ENCODE results near the gene CFAP58.

Gene CFAP58

DNA sequence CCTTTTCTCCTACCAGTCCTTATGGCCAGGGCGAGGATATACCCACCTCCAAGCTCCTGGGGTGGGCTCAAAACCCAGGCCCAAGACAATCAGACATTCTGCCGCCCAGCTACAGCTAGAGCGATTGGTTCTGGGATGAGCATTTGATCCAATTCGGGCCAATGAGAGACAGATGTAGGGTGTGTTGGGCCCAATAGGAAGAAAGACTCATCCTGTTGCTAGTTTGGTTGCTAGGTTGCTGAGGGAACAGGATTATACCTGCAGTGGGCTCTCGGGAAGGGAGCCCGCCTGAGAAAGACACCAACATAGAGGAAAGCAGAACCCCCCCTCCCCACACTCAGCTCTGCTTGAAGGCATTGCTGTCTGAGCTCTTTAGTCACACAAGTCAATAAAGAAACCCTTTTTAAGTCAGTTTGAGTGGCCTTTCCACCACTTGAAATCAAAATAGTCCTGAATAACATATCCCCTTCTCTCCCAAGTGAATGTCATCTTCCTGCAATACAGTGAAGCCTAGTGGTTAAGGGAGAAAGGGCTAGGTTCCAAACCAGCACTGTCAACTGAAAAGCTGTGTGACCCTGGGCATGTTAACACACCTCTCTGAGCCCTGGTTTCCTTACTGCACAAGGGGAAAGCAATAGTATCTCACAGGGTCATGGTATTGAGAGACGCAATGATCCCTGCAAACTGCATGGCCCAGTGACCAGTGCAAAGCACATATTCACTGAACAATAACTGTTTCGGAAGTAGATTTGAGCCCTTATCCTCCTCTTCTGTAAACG, 37.1 kb upstream of the CFAP58 start:
- H3K4me2 ChIP-seq (ENCODE audit: low read length): no peak overlapping the region
- H2BK5ac ChIP-seq (ENCODE audit: low read length): no peak overlapping the region
- H3K9ac ChIP-seq (ENCODE audit: low read length): peak overlapping the region; percentile 17
- H3K27me3 ChIP-seq (ENCODE audit: insufficient read depth, low read length, poor library complexity): no peaks in the 10 kb centered on the region
- peaks cover 13% of the 10 kb centered on the region for H3K4me1 ChIP-seq (ENCODE audit: control insufficient read depth, low read depth, low read length)
- no CpG with 5 or more reads among the region's 9 CpGs for WGBS (ENCODE audit: extremely low coverage, insufficient coverage, low lambda C conversion rate)
- no peak overlapping the region for H3K18ac ChIP-seq (ENCODE audit: low read length)
- H3K79me1 ChIP-seq (ENCODE audit: low read length): peaks cover 49% of the 10 kb centered on the region
- no peak overlapping the region for H3K4me3 ChIP-seq (ENCODE audit: low read length)
- no peak overlapping the region for H2AK5ac ChIP-seq (ENCODE audit: low read length)
- DNase-seq: peak; percentile 56
- H3K23ac ChIP-seq (ENCODE audit: low read length): no peak overlapping the region
- H4K5ac ChIP-seq (ENCODE audit: low read length): no peak overlapping the region
- peaks cover 64% of the 10 kb centered on the region for H3K79me2 ChIP-seq (ENCODE audit: control insufficient read depth, insufficient read depth, low read length)
- H2BK120ac ChIP-seq (ENCODE audit: low read depth, low read length): no peak overlapping the region
- H3K56ac ChIP-seq (ENCODE audit: low read length): peak overlapping the region; percentile 12
- H4K8ac ChIP-seq (ENCODE audit: low read depth, low read length): no peak overlapping the region
- no peak overlapping the region for H2BK15ac ChIP-seq (replicated peaks; ENCODE audit: low read depth)
- H3K4ac ChIP-seq (ENCODE audit: low read depth, low read length): no peak overlapping the region
- H3K27ac ChIP-seq (ENCODE audit: low read depth, low read length): no peak overlapping the region
- peaks cover 11% of the 10 kb centered on the region for H3K36me3 ChIP-seq (ENCODE audit: control insufficient read depth, insufficient read depth, low read length)

DNA sequence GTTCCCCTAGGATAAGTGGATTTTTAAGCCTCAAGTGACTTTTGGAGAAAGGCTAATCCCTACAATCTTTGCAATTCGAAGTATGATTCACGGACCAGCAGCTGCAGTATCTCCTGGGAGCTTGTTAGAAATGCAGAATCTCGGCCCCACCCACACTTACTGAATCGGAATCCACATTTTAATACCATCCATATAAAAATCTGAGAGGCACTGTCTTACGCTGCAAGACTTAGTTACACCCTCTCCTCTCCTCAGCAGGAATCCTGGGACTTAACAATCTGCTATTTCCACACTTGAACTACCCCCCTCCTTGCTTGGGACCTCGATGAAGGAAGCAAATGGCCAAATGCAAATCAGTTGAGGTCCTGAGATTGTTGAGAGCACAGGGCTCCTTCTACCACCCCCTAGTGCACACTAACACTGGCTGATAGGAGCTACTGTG, 36.3 kb upstream of the CFAP58 start:
- Histone ChIP-seq H3K4me1 (ENCODE audit: control insufficient read depth, low read depth, low read length) (peaks cover 15% of the 10 kb centered on the region), H3K56ac (ENCODE audit: low read length) (no peak overlapping the region), H3K79me1 (ENCODE audit: low read length) (peaks cover 55% of the 10 kb centered on the region), H4K8ac (ENCODE audit: low read depth, low read length) (no peak overlapping the region), H3K4ac (ENCODE audit: low read depth, low read length) (no peak overlapping the region), H3K27ac (ENCODE audit: low read depth, low read length) (peak overlapping the region; percentile 25), H3K27me3 (ENCODE audit: insufficient read depth, low read length, poor library complexity) (no peaks in the 10 kb centered on the region), H2BK120ac (ENCODE audit: low read depth, low read length) (no peak overlapping the region), H3K4me2 (ENCODE audit: low read length) (no peak overlapping the region), H2BK15ac (replicated peaks; ENCODE audit: low read depth) (no peak overlapping the region), H4K5ac (ENCODE audit: low read length) (no peak overlapping the region), H2BK5ac (ENCODE audit: low read length) (no peak overlapping the region), H3K4me3 (ENCODE audit: low read length) (no peak overlapping the region), H3K79me2 (ENCODE audit: control insufficient read depth, insufficient read depth, low read length) (peaks cover 72% of the 10 kb centered on the region), H3K36me3 (ENCODE audit: control insufficient read depth, insufficient read depth, low read length) (peaks cover 11% of the 10 kb centered on the region), H3K18ac (ENCODE audit: low read length) (no peak overlapping the region), H3K23ac (ENCODE audit: low read length) (no peak overlapping the region), H2AK5ac (ENCODE audit: low read length) (no peak overlapping the region), H3K9ac (ENCODE audit: low read length) (no peak overlapping the region)
- WGBS (ENCODE audit: extremely low coverage, insufficient coverage, low lambda C conversion rate): no CpG with 5 or more reads among the region's 6 CpGs
- peak; percentile 90 for DNase-seq

DNA sequence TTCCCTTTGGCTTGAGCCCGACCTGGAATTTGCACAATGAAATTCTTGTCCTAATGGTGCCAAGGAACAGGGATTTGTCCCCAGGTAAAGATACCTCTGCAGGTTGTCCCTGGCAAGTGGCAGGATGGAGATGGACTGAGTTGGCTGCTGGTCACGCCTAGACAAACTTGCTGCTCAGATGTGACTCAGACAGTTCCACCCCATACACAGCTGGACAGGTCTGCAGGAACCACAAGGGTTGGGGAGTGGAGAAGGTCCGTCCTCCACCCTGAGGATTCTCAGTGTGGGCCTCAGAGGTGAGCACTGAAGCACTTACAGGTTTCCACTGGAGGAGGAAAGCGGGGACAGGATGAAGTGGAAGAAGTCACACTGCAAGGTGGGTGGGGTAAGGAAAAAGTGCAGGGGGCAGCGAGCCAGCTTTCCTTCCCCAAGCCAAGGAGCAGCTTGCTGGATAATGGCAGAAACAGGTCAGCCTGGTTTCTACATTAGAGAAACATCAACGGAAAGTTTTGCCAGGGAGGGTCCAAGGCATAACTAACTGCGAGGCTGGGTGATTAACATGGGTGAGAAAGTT, 35.8 kb upstream of the CFAP58 start:
- Histone ChIP-seq H3K4me1 (ENCODE audit: control insufficient read depth, low read depth, low read length) (peaks cover 15% of the 10 kb centered on the region), H4K8ac (ENCODE audit: low read depth, low read length) (no peak overlapping the region), H3K18ac (ENCODE audit: low read length) (no peak overlapping the region), H2BK5ac (ENCODE audit: low read length) (peak overlapping the region; percentile 54), H3K27me3 (ENCODE audit: insufficient read depth, low read length, poor library complexity) (no peaks in the 10 kb centered on the region), H2BK120ac (ENCODE audit: low read depth, low read length) (no peak overlapping the region), H3K9ac (ENCODE audit: low read length) (no peak overlapping the region), H3K4ac (ENCODE audit: low read depth, low read length) (no peak overlapping the region), H3K56ac (ENCODE audit: low read length) (peak overlapping the region; percentile 40), H3K4me3 (ENCODE audit: low read length) (no peak overlapping the region), H2AK5ac (ENCODE audit: low read length) (no peak overlapping the region), H3K79me1 (ENCODE audit: low read length) (peaks cover 50% of the 10 kb centered on the region), H4K5ac (ENCODE audit: low read length) (no peak overlapping the region), H3K23ac (ENCODE audit: low read length) (peak overlapping the region; percentile 20), H3K4me2 (ENCODE audit: low read length) (no peak overlapping the region), H3K36me3 (ENCODE audit: control insufficient read depth, insufficient read depth, low read length) (peaks cover 11% of the 10 kb centered on the region), H3K79me2 (ENCODE audit: control insufficient read depth, insufficient read depth, low read length) (peaks cover 77% of the 10 kb centered on the region), H3K27ac (ENCODE audit: low read depth, low read length) (peak overlapping the region; percentile 25), H2BK15ac (replicated peaks; ENCODE audit: low read depth) (no peak overlapping the region)
- WGBS (ENCODE audit: extremely low coverage, insufficient coverage, low lambda C conversion rate): no CpG with 5 or more reads among the region's 7 CpGs
- DNase-seq: no peak

DNA sequence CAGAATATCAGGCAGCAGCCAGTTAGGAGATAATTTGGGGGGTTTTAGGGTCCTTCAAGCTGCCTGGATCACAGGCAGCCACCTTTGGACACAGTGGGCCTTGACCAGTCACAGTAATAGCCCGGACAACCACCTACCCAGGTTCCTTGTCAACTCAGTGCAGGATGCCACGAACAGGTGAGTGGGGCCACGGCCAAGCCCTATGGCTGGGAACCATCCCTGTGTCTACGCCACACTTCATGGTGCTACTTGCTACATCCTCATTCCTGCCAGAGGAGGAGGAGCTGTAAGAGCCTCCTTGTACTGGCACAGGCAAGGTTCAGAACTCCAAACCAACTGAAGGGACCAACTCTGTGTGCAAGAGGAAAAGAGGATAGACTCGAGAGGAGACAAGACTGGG, 35.3 kb upstream of the CFAP58 start:
- H3K56ac ChIP-seq (ENCODE audit: low read length): no peak overlapping the region
- no peak overlapping the region for H3K9ac ChIP-seq (ENCODE audit: low read length)
- no peak overlapping the region for H3K18ac ChIP-seq (ENCODE audit: low read length)
- H3K23ac ChIP-seq (ENCODE audit: low read length): no peak overlapping the region
- peaks cover 48% of the 10 kb centered on the region for H3K79me1 ChIP-seq (ENCODE audit: low read length)
- no peak overlapping the region for H2BK15ac ChIP-seq (replicated peaks; ENCODE audit: low read depth)
- no peak overlapping the region for H4K8ac ChIP-seq (ENCODE audit: low read depth, low read length)
- H4K5ac ChIP-seq (ENCODE audit: low read length): no peak overlapping the region
- H2AK5ac ChIP-seq (ENCODE audit: low read length): no peak overlapping the region
- no peak overlapping the region for H3K4ac ChIP-seq (ENCODE audit: low read depth, low read length)
- H3K4me1 ChIP-seq (ENCODE audit: control insufficient read depth, low read depth, low read length): peaks cover 17% of the 10 kb centered on the region
- peaks cover 9% of the 10 kb centered on the region for H3K36me3 ChIP-seq (ENCODE audit: control insufficient read depth, insufficient read depth, low read length)
- no CpG with 5 or more reads among the region's 5 CpGs for WGBS (ENCODE audit: extremely low coverage, insufficient coverage, low lambda C conversion rate)
- H3K4me3 ChIP-seq (ENCODE audit: low read length): no peak overlapping the region
- H3K27me3 ChIP-seq (ENCODE audit: insufficient read depth, low read length, poor library complexity): no peaks in the 10 kb centered on the region
- H3K27ac ChIP-seq (ENCODE audit: low read depth, low read length): no peak overlapping the region
- DNase-seq: no peak
- H3K79me2 ChIP-seq (ENCODE audit: control insufficient read depth, insufficient read depth, low read length): peaks cover 81% of the 10 kb centered on the region
- no peak overlapping the region for H3K4me2 ChIP-seq (ENCODE audit: low read length)
- no peak overlapping the region for H2BK5ac ChIP-seq (ENCODE audit: low read length)
- H2BK120ac ChIP-seq (ENCODE audit: low read depth, low read length): no peak overlapping the region

DNA sequence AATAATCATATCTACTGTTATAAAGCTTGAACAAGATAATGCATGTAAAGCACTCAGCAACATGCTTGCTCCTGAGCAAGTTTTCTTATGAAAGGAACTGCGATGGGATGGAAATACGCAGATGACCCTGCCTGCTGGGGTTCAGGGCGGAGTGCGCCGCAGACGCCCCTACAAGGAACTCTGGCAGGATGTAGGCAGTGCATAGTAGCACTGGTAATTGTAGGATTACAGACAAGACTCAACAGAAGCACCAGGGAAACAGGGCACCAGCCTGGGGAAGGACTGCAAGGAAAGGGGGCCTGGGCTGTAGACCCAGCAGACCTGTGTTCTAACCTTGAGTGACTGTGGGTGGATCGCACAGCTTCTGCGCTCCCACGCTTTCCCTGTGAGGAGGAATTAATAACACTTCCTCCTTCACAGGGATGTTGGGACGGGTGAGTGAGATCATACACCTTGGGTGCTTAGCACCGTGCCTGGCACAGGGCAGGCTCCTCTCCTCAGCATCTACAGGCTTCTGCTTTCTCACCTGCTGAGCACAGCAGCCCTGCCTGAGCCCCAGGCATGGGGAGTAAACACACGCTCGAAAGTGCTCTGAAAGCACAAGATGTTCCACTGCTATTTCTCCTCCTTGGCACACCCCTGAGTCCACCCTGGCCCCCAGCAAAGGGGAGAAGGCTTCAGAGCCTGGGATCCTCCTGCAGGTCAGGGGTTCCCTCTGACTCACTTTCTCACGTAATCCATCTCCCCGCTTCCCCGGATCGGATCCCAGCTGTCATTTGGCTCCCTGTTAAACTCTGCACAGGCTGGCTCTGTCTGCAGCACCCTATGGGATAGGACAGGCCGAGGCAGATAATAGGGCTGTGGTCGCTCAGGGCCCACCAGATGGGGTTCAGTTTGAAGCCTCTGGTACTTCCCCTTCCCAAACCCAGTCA, 34.6 kb upstream of the CFAP58 start:
- Histone ChIP-seq H3K23ac (ENCODE audit: low read length) (no peak overlapping the region), H3K27me3 (ENCODE audit: insufficient read depth, low read length, poor library complexity) (no peaks in the 10 kb centered on the region), H3K79me2 (ENCODE audit: control insufficient read depth, insufficient read depth, low read length) (peaks cover 84% of the 10 kb centered on the region), H2BK5ac (ENCODE audit: low read length) (no peak overlapping the region), H4K5ac (ENCODE audit: low read length) (no peak overlapping the region), H3K18ac (ENCODE audit: low read length) (no peak overlapping the region), H2AK5ac (ENCODE audit: low read length) (peak overlapping the region; percentile 38), H2BK120ac (ENCODE audit: low read depth, low read length) (no peak overlapping the region), H3K79me1 (ENCODE audit: low read length) (peaks cover 48% of the 10 kb centered on the region), H3K9ac (ENCODE audit: low read length) (no peak overlapping the region), H3K4ac (ENCODE audit: low read depth, low read length) (no peak overlapping the region), H3K4me3 (ENCODE audit: low read length) (no peak overlapping the region), H2BK15ac (replicated peaks; ENCODE audit: low read depth) (no peak overlapping the region), H3K36me3 (ENCODE audit: control insufficient read depth, insufficient read depth, low read length) (peaks cover 5% of the 10 kb centered on the region), H3K4me2 (ENCODE audit: low read length) (no peak overlapping the region), H3K27ac (ENCODE audit: low read depth, low read length) (no peak overlapping the region), H4K8ac (ENCODE audit: low read depth, low read length) (no peak overlapping the region), H3K4me1 (ENCODE audit: control insufficient read depth, low read depth, low read length) (peaks cover 20% of the 10 kb centered on the region), H3K56ac (ENCODE audit: low read length) (peak overlapping the region; percentile 53)
- no CpG with 5 or more reads among the region's 19 CpGs for WGBS (ENCODE audit: extremely low coverage, insufficient coverage, low lambda C conversion rate)
- DNase-seq: no peak

Data from mesendoderm (in vitro differentiated cells).